ENCODE results near the gene SHLD2. TPM values are rescaled to one million over a fixed set of nuclear protein-coding genes. Genes with fewer than 3 reads are reported as not detected.

Gene SHLD2
- total and polyA plus RNA-seq, 2 of the 13 experiments (the other 11 are each of a cell fraction or from before 2014, with no cell fraction given), result 25.7 to 53.7 TPM

GRCh38 chr10:87094373-87095235 is at the start of gene SHLD2, which contains the start of gene GLUD1 (continued):
- TF ChIP-seq ZNF639 (CRISPR knock-in tag; conservative IDR thresholded peaks at IDR 0.05) (no peak), KLF12 (CRISPR knock-in tag; IDR thresholded peaks at IDR 0.05; ENCODE audit: borderline replicate concordance) (0 out of 2 replicates have a peak, but pooled peaks have one; percentile 22), PAX8 (CRISPR knock-in tag; IDR thresholded peaks at IDR 0.05; ENCODE audit: borderline replicate concordance) (no peak), ZNF354B (CRISPR knock-in tag; IDR thresholded peaks at IDR 0.05) (no peak), HDAC2 (CRISPR knock-in tag; IDR thresholded peaks at IDR 0.05) (no peak), HBP1 (CRISPR knock-in tag; IDR thresholded peaks at IDR 0.05; ENCODE audit: low read depth) (no peak), ZNF770 (CRISPR knock-in tag; IDR thresholded peaks at IDR 0.05) (peak; percentile 95), ZNF562 (CRISPR knock-in tag; IDR thresholded peaks at IDR 0.05; ENCODE audit: borderline replicate concordance) (no peak), LCORL (IDR thresholded peaks at IDR 0.05) (no peak), LCORL (CRISPR knock-in tag; IDR thresholded peaks at IDR 0.05) (no peak), POLR2A (IDR thresholded peaks at IDR 0.05; ENCODE audit: insufficient read depth in 1 of 2, low read depth in 2 of 2, low read length in 2 of 2) (peak; percentile 98 to 99), ZNF629 (CRISPR knock-in tag; conservative IDR thresholded peaks at IDR 0.05) (no peak), NR3C1 (CRISPR knock-in tag; IDR thresholded peaks at IDR 0.05) (no peak), NPAS2 (CRISPR knock-in tag; IDR thresholded peaks at IDR 0.05; ENCODE audit: borderline replicate concordance) (no peak), FLYWCH1 (CRISPR knock-in tag; IDR thresholded peaks at IDR 0.05) (no peak), ZNF329 (CRISPR knock-in tag; IDR thresholded peaks at IDR 0.05; ENCODE audit: low read depth) (0 out of 2 replicates have a peak, but pooled peaks have one; percentile 48), ZBTB3 (CRISPR knock-in tag; IDR thresholded peaks at IDR 0.05; ENCODE audit: borderline replicate concordance, low read depth) (no peak), ZIK1 (CRISPR knock-in tag; IDR thresholded peaks at IDR 0.05; ENCODE audit: borderline replicate concordance, low read depth) (no peak), PHF5A (CRISPR knock-in tag; IDR thresholded peaks at IDR 0.05; ENCODE audit: low read depth, unreplicated experiment) (no peak), ZBTB26 (CRISPR knock-in tag; IDR thresholded peaks at IDR 0.05; ENCODE audit: borderline replicate concordance) (no peak), ZBTB10 (CRISPR knock-in tag; IDR thresholded peaks at IDR 0.05; ENCODE audit: borderline replicate concordance) (no peak)
